Middle frontal gyrus (tissue), 1 donor: Measurements from ENCODE around the gene PERM1.
"Not testable (repeated sequence)": the region's sequence is repeated elsewhere in the genome, so short reads cannot be mapped to it uniquely, and the experiment has no call there.

Experiments used
- DNase-seq: peaks from one replicate; pipeline ENCODE4 v3.0.0-alpha.2; 2015; ENCODE audit warnings: low spot score; ENCODE audit errors: extremely low spot score

Gene PERM1

DNA sequence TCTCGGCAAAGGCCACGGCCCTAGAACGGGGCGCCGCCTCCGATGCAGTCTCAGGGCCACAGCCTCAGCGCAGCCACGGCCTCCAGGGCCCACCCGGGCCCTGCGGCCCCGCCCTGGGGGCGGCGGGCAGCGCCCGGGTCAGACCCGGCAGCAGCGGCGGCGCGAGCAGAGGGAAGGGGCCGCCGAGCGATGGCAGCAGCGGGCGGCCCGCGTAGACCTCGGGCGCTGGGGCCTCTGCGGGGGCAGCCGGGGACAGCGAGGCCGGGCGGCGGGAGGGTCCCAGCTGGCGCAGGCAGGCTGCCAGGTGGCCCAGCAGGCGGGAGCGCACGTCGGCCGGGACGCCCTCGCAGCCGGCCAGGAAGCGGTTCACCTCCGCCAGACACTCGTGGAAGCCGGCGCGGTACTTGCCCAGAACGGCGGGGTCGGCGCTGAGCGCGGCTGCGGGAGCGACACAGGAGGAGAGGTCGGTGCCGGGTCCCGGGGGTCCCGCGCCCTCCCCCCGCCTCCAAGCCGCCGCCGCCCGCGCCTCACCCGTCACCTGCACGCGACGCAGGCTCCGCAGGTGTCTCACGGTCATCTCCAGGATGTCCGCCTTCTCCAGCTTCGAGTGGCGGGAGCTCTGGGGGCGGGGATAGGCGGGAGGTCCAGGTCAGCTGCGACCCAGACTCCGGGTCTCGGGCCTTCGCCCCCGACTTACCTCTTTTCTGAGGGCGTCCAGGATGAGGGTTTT, 17.3 kb upstream of the PERM1 start:
- DNase-seq, result no peak

DNA sequence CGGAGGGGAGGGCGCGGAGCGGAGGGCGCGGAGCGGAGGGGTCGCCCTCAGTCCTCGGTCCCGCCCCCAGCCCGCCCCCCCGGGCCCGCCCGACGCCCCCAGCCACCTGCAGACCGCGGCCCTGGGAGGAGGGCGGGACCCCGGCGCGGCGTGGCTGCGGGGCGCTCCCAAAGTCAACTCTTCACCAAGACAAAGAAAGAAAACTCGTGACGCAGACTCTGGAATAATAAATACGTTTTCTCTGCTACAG, 16.8 kb upstream of the PERM1 start:
- DNase-seq, result no peak

GRCh38 chr1:997993-998744, 16.3 kb upstream of the PERM1 start:
- no peak for DNase-seq

GRCh38 chr1:997713-997992, 15.8 kb upstream of the PERM1 start:
- DNase-seq, result no peak

DNA sequence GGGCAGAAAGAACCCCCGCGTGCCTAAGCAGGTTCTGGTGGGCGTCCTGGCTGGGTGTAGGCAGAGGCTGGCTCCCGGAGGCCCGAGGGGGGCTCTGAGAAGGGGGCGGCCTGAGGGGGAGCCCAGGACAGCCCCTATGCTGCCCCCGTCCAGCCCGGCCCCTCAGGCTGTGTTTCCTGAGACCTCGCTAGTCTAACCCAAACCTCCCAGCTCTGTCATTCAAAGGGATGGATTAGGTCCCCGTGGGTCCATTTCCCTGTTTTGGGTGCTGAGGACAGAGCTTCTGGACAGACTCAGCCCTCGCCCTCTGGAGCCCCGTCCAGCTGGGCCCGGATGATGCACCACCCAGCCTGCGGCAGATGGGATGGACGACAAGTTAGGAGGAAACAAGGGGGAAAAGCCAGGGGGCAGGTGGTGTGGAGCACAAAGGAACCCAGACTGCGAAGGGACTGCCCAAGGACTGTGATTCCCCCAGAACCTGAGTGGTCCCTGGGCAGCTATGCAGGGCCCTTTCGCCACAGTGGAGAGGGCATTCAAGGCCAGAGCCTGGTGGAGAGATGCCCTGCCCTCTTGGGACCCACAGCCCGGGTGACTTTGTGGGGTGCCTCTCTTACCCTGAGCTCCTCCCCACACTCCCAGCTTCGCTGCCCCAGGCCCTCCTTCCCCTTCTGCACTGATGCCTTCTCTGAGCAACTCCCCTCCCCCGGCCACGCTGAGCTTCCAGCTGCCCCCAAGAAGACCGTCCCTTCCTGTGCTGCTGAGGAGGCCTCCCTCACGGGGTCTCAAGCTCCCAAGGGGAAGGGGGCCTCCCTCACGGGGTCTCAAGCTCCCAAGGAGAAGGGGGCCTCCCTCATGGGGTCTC, 15.2 kb upstream of the PERM1 start:
- no peak for DNase-seq

DNA sequence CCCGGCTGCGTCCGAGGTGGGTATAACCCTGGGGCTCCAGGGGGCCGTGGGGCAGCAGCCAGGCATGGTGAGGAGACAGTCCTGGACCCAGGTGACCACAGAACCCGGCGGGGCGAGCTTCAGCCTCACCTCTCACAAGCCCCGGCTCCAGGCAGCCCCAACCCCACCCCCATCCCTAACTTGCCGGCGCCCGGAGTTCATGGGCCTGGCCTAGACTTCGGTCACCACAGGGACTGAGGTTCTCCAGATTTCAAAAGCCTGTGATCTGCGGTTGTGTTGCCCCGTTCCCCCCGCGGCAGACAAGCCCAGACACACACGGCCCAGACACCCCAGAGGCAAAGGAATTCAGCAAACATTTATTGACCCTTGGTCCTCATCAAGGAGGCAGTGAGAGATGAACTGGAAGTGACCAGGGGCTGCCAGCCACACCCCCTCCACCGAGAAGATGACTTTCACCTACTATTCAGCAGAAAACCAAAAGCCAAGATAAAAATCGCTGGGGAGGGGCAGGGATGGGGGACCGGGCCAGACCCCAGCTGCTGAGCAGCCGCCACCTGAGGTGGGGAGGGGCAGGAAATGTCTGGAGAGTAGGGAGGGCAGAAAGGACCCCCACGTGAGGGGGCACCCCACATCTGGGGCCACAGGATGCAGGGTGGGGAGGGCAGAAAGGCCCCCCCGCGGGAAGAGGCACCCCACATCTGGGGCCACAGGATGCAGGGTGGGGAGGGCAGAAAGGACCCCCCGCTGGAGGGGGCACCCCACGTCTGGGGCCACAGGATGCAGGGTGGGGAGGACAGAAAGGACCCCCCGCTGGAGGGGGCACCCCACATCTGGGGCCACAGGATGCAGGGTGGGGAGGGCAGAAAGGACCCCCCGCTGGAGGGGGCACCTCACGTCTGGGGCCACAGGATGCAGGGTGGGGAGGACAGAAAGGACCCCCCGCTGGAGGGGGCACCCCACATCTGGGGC, 14.1 kb upstream of the PERM1 start:
- no peak for DNase-seq

DNA sequence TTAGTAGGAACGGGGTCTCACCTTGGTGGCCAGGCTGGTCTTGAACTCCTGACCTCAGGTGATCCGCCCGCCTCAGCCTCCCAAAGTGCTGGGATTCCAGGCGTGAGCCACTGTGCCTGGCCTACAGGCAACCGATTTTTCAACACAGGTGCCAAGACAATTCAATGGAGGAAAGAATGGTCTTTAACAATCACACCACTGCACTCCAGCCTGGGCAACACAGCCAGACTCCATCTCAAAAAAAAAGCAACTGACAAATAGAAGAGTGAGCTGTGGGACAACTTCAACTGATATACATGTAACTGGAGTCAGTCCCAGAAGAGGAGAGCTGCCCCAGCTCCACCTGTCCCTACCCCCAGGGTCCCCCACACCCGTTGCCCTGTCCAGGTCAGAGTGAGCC, 12.7 kb upstream of the PERM1 start:
- DNase-seq, result not testable (repeated sequence)

DNA sequence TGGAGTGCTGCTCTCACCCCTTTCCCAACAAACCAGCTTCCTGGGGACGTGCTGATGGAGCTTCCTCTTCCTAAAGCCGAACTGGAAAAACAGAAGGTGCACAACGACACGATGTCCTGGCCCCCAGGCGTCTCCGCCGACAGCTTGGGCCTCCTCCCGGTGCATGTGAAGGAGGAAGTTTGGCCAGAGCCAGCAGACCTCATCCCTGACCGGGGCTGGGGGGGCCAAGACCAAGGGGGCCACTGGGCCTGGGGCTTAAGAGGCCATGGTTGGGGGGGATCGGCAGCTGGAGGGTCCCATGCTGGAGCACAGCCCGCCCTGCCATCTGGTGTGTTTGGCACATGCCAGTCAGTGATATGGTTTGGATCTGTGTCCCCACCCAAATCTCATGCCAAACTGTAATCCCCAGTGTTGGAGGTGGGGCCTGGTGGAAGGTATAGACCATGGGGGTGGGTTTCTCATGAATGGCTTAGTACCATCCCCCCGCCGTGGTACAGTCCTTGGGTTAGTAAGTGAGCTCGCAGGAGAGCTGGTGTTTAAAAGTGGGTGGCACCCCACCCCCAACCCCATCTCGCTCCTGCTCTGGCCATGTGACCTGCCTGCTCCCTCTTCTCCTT, 11.6 kb upstream of the PERM1 start:
- DNase-seq, result no peak

GRCh38 chr1:992362-992761, 10.5 kb upstream of the PERM1 start:
- no peak for DNase-seq

DNA sequence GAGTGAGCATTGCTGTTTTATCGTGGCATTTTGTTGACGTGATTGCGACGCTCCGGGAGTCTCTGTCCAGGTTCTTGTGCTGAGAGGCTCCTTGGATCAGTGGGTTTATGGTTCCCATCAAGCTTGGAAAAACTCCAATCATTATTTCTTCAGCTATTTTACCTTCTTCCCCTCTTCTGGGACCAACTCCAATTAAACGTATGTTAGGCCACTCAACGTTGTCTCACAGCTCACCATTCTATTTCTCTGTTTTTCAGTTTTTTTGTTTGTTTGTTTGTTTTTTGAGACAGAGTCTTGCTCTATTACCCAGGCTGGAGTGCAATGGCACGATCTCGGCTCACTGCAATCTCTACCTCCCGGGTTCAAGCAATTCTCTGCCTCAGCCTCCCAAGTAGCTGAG, 10.0 kb upstream of the PERM1 start:
- DNase-seq, result no peak

GRCh38 chr1:991275-991674, 9.4 kb upstream of the PERM1 start:
- DNase-seq, result not testable (repeated sequence)

DNA sequence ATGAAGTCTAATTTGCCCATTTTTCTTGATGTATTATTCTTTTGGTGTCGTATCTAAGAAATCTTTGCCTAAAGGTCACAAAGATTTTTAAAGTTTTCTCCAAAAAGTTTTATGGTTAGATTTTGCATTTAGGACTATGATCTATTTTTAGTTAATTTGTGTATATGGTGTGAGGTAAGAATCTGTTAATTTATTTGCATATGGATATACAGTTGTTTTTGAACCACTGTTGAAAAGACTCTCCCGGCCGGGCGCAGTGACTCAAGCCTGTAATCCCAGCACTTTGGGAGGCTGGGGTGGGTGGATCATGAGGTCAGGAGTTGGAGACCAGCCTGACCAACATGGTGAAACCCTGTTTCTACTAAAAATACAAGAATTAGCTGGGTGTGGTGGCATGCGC, 6.2 kb upstream of the PERM1 start:
- not testable (repeated sequence) for DNase-seq

GRCh38 chr1:985126-985525, 3.2 kb upstream of the PERM1 start:
- DNase-seq, result no peak

- no peak for DNase-seq
Measured at GRCh38 chr1:984476-984814, 2.6 kb upstream of the PERM1 start.

DNA sequence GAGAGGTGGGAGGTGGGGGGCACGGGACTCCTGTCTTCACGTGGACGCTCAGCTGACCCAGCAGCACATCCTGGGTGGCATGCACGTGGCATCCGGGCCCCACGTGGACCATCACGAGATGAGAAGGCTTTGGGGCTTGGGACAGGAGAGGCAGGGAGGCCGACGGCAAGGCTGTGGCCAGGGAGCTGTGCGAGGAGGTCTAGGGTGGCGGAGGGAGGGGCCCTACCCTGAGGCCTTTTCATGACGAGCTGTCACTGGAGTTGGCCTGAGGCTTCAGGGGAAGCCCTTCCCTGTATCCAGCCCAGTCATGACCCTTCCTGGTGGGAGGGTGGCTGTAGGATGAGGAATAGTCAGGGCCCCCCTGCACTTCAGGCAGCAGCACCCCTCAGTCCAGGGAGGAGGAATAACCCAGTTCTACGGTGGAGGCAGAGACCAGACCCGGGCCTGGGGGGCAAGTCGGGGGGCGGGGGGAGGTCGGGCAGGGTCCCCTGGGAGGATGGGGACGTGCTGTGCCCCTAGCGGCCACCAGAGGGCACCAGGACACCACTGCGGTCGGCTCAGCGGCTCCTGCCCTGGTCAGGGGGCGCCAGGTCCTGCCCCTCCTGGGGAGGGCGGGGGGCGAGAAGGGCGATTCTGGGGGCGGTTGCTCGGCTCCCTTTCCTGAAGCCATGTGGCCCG, 2.0 kb upstream of the PERM1 start:
- no peak for DNase-seq

DNA sequence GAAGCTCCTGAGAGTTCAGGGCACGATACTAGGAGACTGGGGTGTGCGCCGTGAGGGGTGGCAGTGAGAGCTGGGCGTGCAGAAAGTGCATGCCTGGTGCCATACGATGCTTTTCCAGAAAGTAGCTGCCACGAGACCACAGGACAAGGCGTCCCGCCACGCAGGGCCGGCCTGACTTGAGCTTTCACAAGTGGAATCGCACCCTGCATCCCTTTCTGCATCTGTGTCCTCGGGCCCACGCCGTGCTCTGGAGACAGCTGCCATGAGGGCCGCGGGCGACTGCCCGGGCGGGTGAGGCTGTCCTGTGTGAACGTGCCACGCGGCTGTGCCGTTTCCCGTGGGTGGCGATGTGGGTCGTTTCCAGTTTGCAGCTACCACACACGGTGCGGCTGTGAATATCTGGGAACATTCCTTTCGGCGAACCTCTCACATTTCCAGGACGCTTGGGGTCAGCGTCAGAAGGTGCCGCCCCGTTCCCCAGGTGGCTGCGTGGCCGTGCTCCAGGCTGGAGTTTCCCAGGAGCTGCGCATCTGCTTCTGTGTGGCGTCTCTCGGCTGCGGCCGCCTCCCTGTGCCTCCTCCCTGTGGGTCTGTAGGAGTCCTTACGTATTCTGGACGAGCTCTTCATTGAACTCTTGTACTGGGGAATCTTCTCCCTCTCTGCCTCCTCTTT, 1.0 kb upstream of the PERM1 start:
- no peak for DNase-seq

- no peak for DNase-seq
Measured at GRCh38 chr1:981491-981954, 370 bp downstream of the PERM1 start.

DNA sequence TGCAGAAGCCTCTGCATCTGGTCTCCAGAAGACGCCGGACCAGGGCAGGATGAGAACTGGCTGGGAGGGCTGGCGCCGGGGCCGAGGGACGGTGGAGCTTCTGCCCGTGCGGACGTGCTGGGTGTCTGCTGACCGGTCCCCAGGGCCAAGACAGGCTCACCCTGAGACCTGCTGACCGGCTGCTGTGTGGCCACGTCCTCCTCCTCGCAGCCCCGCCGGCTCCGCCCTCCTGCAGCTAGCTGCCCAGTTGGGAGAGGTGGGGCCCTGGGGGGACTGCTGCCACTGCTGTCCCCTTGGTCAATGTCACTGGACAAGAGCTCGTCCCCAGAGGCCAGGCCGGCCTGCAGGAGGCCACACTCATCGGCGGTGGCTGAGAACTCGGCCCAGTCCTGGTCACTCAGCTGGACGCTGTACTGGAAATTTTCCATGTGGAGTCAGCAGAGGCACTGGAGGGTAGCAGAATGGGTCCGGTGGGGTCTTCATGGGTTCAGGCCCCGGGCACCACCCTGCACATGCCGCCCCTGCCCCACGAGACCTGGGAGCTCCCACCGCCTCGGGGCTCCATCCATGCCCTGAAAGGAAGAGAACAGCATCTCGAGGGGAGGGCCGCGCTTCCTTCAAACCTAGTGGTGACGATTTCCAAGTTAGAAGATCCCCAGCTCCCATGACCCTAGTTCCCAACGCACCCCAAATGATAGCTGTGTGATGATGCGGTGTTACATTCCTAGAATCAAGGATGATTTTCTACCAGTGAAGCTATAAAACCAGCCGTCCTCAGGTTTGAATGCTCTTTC, 1.1 kb downstream of the PERM1 start:
- no peak for DNase-seq

GRCh38 chr1:980137-980571, 1.7 kb downstream of the PERM1 start:
- no peak for DNase-seq
